ENCODE measurements around the gene CEP104.
A peak's percentile ranks its signal among the peaks of the same experiment; 100 is the strongest.

CEP104 gene

DNA sequence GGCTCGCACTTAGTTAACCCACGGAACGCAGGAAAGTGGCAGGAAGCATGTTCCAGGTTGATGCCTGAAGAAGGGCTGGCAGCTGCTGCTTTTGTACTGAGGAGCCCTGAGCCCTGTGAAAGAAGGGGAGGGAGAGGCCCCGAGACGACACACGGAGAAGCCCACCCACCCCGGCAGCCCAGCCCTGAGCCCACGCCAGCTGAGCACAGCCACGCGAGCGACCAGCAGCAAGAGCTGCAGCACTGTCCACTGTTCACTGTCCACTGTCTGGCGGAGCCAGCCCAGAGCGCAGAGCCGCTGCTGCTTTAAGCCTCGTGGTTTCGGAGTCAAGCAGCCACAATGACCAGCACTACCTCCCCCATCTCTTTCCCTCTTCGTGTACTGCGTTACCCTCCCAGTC is 66.1 kb downstream of the CEP104 start:
- no peak for DNase-seq

DNA sequence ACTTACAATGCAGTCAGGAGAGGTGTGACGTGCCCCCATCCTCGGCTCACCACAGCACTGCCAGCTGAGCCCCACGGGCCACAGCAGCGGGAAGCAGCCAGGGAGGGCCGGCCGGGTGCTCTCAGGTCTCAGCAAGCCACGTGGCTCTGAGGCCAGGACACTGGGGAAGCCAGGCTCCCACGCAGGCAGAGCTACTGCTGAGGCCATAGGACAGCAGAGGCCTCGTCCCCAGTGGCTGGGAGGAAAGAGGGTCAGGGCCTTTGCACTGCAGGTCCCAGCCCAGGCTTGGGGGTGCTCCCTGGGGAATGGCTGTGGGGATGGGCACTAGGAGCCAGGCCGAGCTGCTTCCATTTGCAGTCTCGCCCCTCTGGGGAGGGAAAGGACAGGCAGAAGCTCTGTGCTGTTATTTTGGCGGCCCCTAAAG is 66.5 kb downstream of the CEP104 start:
- DNase-seq = no peak

DNA sequence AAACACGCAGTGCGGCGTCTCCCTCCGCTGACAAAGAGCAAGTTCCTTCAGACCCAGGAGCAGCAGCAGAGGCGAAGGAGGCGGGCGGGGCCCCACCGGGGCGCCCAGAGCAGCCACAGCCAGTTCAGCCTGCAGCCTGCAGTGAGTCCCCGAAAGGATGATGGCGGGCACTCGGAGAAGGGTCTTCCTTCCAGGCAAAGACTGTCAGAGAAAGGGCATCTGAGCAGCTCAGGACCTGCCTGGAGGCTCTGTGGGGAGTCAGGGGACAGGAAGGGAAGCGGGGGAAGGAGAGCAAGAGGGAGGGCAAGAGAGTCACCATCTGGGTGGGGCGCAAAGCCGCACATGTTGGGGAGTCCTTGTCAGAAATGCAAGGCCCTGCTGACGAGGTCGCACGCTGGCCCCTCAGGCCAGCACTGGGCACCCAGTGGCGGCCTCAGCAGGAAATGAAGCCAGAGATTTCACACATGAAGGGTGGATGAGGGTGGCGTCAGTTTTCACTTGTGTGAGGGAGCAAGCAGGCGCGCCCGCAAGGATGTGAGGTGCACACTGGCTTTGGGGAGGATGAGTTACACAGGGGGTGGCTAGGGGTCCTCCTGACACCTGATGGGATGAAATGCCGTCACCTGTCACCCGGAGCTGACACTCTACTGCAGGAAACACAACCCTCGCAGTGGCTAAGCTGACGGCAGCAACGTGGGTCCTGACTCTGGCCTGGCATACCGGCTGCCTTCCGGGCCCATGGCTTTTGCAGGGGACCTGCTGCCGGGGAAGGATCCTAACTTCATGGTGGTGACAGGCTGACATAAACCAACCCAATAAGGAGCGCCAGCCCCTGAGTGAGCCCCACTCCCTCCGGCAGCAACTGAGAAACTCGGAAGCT is 67.3 kb downstream of the CEP104 start:
- DNase-seq = no peak

DNA sequence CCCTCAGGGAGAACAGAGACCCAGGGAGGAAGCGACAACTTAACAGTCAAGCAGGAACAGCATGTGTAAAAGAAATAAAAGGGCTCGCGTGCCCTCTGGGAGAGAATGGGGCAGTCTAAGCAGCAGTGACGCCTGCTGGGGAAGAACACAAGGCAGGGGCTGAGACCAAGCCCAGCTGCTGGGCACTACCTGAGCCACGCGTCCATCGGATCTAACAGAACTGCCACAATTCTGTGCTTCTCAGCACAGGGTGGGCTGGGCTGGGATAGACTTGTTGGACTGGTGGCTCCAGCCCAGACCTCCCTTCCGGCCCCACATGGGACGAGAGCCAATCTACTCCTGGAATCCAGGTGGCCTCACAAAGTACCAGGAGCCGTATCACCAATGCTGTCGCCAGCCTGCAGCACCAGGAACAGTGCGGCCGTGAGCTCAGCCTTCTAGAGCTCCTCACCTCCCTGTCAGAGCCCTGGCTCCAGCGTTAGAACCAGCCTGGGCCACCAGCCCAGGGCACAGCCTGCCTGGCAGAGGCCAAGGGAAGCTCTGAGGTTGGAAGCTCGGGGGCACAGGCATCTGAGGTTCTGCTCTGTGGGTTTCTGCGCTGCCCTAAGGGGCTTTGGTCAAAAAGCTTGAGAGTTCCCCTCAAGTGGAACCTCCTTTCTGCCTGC is 68.1 kb downstream of the CEP104 start:
- DNase-seq = no peak

DNA sequence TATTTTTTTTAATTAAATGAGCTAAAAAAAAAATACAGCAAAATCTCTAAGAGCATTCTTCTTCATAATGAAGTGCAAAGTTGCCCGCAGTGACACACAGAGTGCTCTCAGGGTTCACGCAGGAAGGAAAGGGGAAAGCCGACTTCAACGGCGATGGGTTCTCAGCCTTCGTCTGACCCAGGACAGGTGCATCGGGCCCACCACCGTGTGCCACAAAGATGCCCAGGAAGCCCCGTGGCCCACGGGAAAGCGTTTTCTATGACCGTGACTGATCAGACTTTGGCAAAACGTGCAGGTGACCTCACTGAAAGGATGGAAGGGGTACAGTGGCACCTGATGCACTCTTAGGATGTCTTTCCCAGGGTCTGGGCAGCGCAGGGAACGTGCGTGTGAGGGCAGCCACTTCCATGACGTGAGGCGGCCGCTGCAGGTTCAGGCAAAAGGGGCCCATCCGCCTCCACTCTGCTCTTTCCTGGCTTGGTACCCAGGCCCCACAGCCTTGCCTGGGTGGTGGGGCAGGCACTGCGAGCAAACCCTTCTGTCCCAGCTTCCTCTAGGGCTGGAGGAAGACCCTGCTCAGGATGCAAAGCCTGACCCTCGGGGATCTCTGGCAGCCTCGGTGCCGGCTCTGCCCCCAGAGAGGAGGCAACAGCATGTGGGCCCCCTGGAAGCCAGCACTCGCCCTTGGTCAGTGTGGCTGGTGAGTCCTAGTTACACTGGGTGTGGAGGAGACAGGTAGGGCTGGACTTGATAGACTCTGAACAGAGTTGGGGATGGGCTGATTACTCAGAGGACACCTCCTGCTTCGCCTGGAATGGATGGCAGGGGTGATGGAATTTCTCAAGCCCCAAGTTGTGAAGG is 69.0 kb downstream of the CEP104 start:
- no peak for DNase-seq

DNA sequence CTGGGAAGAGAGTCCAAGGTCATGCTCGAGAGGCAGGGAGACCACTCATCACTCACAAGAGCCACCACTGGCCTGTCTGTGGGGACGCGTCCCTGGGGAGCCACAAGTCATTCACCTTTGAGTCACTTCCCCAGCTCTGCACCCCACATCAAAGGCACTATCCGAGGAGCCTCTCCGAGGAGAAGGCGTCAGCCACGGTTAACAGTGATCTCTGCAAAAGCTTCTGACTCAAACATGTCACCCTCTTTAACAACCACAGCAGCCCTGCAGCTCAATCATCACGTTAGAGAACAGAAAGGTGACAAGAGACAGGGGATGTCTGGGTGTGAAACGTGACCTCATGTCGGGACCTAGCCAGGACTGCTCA is 69.7 kb downstream of the CEP104 start:
- DNase-seq = peak; percentile 47 to 66

DNA sequence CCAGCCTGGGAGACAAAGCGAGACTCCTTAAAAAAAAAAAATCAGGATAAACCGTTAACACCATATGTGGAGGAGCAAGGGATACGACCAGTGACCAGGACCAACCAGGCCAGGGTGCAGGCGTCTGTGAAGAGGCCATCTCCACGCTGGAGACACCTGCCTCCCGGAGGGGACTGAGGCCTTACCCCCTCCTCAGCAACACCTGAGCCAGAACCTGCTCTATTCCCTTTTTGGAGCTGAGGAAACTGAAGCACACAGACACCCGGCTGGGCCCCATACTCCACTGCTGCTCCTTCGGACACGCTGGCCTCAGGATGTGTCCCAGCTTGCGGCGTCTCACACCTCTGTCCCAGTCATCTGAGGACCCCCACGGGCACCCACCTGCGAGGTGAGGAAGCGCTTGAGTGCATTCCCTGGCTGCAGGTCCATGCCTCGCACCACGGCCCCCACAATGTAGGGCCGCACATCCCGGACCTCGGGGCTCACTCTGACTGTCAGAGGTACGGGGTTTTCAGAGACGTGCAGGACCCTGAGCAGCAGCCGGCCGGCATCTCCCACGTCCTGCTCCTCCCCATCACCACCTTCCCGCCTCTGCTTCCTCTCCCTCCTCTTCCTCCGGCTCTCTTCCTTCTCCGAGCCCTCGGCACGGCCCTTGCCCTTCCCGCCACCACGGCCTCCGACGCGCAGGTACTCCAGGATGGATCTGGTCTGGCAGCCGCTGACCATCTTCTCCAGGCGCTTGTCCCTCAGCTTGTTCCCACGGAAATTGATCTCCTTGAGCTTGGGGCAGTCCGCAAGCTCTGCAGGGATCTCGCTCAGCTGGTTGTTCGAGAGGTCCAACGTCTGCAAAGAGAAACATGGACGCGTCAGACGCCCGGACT is 70.3 kb downstream of the CEP104 start:
- no peak for DNase-seq

DNA sequence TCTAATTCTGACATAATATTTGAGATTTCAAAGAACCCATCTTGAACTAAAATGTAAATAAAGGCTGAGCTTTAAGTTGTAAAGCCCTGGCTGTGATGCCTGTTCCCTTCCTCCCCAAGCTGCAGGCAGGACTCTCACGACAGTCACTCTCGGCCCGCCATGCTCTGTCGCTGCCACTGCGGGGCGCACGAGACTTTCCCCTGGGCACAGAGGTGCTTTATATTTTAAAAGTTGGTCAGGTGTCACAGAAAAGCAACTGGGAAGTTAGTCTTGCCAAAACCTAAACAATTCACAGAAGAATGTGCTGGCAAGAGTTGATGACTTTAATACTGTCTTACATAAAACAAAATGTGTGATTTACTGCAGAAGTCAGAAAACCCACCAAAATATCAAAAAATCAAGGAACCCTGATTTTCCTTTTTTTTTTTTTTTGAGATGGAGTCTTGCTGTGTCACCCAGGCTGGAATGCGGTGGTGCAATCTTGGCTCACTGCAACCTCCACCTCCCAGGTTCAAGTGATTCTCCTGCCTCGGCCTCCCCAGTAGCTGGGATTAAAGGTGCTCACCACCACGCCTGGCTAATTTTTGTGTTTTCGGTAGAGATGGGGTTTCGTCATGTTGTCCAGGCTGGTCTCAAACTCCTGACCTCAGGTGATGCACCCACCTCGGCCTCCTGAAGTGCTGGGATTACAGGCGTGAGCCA is 71.4 kb downstream of the CEP104 start:
- DNase-seq = peak in 1 of 2 donors; percentile 29

DNA sequence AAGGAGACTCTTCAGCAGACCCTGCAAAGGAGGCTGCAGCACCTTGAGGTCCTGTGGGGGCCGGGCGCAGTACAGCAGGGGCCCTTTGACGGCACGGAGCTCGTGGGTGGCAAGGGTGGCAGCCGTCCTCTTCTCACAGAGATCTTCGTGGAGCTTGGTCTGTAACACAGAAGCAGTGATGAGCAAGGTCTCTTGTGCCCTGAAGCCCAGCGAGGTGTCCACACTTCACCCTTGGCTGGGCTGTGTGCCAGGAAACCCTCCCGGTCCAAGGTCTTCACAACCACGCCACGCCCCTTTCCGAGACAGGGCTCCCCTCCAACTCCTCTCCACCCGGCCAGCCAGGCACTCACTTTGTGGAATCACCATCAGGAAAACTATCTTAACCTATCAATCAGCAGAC is 72.0 kb downstream of the CEP104 start:
- no peak for DNase-seq

DNA sequence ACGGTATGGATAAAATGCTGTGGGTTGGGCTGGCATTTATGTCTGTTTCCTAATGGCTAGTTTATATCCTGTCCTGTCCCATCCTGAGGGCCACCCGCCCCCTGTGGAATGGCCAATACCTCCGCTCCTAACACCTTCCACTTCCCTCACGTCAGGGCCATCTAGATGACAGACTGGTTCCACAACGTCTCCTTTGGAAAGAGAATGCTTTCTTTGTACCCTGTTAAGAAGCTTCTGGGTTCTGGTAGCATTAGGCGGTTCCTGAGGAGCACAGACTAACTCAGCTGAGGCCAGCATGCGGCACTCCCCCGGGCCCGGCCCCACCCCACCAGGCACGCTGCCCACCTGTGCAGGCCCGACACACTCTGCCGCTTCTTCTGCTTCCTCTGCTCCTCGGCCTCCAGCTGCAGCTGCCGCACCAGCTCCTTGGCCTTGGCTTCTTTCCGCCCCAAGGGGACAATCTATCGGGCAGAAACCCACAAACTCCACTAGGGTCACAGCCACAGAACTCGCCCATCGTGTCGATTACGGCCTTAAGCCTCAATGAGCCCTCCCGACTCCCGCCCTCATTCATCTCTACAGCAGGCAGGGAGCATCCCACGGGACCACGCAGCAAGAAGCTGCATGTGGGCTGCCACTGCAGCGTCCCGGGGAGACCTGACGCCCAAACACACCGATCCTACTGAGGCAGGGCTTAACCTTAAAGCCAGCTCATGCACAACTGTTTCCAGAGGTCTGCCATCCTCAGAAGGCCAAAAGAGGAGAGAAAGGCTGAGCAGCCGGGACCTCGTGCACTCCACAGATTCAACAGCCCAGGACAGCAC is 73.1 kb downstream of the CEP104 start:
- DNase-seq = no peak

DNA sequence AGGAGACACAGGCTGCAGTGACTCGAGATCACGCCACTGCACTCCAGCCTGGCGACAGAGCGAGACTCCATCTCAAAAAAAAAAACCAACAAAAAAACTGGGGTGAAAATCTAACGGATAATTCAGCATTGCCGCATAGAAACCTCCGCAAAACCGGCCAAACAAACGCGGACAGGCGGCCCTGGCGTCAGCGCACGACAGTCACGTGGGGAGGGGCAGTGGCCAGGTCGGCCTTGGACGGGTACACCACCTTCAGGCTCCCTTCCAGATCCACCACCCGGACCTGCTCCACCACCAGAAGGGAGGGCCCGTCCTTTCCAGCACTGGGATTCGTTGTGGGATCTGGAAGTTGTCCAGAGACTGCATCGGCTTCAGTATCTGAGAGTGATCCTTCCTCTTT is 76.1 kb downstream of the CEP104 start:
- no peak for DNase-seq

DNA sequence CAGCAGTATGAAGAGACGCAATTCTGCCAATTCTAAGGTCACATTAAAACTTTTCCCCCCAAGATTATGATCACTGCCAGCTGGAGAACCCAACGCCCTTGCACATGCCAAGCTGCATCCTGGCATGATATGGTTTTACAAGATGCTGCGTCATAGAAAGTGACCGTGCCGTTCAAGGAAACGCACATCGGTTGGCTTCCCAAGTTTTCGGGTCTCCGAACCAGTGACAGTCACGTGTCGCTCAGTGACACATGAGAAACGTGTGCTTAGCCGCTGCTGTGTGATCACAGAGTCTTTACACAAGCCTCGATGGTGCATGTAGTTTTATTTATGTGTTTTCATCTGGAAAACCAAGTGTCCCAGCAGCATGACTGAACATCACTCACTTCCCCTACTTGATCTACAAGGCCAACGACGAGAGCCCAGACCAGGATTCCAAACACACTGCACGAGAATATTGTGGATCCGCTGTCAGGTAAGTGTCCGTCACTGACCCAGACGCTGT is 77.0 kb downstream of the CEP104 start:
- DNase-seq = no peak

DNA sequence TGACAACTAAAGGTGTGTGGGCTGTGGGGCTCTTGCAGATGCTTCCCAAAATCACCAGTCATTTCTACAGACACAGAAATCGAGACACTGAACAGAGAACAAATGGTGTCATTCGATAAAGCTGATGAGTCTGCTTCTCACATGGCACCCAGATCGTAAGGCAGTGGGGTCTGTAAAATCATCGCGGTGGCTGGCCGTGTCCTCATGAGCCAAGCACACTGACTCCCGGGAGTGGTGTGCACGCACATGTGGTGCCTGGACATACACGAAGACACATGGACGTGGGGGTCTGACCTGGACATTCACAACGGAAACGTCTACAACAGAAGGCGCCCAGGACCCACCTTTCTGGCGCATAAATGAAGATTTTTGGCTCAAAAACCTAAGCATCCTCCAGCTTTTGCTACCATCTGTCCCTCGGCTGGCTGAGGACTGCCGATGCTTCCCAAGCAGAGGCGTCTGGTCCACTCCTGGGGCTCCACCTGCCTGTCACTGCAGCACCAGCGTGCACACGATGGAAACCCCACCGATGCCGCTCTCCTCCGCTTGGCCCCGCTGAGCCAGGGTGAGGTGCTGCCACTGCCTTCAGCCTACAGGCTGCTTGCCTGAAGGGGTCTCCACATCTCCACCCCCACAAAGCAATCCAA is 77.6 kb downstream of the CEP104 start:
- DNase-seq = no peak

DNA sequence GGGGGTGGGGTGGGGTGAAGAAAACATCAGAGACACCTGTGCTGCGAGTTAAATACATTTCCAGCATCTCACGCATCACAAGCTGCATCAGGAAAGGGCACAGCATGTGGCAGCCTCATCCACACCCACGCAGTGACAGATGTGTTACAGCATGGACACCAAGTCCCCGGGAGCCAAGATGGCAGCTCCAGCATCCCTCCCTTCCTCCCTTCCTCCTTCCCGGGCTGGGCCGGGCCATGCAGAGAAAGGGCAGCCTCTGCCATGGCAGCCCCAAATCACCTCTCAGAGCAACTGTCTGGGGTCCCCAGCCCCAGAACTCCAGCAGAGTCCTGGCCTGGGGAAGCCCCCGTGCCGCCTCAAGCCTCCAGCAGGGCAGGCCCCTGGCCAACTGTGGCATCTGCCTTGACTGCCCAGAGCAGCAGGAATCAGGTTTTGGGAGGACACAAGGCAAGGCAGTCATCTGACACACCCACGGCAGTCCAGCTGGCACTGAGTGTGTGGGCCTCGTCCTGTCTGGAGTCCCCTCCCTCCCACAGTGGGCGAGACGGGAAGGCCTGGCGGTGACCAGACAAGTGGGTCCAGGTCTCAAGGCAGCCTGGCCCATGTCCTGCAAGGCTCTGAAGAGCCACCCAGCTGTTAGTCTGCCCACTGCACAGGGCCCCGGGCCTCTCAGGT is 78.3 kb downstream of the CEP104 start:
- DNase-seq = no peak

DNA sequence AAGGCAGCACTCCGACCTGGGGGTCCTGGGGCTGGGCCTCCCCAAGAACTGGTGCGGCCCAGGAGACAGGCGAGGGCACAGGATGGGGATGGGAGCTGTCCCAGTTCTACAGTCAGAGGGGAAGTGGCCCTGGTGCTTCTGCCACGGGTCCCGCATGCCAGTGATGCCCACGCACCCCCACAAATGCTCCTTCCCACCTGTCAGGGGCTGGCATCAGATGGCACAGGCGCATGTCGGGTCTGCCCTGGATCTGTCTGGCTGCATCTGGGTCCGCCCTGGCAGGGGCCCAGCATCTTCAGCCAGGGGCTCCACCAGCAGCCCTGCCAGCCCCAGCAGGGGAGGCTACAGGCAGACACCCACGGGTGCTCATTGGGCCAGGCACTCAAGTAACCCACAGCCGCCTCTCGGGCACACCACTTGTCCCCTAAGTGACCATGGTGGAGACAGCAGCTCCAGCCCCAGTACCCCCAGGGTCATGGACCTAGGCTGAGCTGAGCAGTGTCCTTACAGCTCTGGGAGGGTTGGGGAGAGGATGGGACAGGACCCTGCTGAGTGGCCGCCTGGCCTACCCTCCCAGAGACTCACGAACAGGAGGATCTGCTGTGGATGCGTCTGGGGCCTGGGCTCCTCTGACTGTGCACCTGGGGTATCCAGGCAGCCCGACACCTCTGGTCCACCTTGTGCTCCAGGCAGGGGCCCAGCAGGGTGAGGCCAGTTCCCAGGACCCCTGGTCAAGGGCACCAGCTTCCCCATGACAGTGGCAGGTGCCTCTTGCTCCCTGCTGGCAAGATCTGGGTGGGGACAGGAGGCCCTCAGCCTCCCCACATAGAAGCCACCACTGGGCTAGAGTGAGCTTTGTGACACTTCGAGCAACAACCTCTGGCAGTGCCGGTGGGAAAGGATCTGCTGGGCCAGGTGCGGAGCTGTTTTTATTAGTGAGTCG is 79.1 kb downstream of the CEP104 start:
- no peak for DNase-seq

DNA sequence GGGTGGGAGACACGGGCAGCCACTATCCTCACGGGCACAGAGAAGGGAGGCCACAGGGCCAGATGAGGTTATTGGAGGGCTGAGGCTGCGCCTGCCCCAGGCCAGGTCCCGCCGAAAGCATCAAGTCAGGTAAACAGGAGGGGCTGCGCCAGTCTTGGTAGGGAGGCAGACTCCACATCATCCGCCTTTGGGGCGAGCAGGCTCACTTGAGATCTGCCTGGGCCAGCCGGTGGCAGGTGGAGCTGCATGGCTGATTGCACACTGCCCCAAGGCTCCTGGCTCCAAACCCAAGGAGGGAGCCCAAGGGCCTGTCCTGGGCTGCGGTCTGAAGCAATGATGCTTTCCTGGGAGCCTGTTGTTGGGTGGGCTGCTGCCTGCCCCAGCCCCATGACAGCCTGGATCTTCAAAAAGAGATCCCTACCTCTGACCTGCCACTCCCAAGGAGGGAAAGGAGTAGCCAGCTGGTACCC is 79.9 kb downstream of the CEP104 start:
- no peak for DNase-seq

DNA sequence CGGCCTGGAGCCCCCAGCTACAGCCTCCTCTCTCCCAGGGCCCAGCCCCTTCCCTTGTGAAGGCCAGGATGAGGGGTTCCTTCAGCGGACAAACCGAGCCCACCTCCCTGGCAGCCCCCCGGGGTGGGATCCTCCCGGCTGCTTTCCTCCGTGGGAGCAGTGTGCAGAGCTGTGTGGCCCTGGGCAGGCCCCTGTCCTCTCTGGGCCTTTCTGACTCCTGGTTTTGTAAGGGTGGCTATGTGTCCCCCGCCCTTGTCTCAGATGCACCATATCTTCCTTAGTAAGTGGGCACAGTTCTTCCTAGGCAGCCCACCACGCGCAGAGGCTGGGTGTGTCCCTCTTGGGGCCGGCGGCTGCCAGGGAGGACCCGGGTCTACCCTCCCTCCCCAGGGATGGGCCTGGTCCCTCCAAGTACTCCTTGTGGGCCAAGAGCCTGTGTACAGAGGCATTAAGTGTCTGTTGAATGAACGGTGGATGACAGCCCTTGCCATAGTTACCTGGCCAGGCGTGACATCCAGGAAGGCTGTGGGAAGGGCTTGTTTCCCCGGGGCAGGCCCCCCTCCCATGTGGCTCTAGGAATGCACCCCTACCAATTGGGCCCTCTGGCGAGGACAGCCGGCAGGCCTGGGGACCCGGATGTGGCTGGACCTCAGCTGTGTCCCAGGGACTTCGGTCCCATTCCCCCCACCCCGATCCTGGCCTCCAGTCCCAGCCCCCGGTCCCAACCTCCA is 80.6 kb downstream of the CEP104 start:
- no peak for DNase-seq

All from stimulated activated CD4-positive, alpha-beta T cell treated with anti-CD3 and anti-CD28 coated beads, Interleukin-2, amount 100 ng/mL, for 24 hours (primary cell).